Activated CD4-positive, CD25-positive, alpha-beta regulatory T cell (primary cell): Measurements from ENCODE around the gene KLK13.

ENCODE experiments used
- DNase-seq, 4 experiments: peaks; one replicate each; lab custom pipeline; 2025; lab: John Stamatoyannopoulos, UW

Gene KLK13

DNA sequence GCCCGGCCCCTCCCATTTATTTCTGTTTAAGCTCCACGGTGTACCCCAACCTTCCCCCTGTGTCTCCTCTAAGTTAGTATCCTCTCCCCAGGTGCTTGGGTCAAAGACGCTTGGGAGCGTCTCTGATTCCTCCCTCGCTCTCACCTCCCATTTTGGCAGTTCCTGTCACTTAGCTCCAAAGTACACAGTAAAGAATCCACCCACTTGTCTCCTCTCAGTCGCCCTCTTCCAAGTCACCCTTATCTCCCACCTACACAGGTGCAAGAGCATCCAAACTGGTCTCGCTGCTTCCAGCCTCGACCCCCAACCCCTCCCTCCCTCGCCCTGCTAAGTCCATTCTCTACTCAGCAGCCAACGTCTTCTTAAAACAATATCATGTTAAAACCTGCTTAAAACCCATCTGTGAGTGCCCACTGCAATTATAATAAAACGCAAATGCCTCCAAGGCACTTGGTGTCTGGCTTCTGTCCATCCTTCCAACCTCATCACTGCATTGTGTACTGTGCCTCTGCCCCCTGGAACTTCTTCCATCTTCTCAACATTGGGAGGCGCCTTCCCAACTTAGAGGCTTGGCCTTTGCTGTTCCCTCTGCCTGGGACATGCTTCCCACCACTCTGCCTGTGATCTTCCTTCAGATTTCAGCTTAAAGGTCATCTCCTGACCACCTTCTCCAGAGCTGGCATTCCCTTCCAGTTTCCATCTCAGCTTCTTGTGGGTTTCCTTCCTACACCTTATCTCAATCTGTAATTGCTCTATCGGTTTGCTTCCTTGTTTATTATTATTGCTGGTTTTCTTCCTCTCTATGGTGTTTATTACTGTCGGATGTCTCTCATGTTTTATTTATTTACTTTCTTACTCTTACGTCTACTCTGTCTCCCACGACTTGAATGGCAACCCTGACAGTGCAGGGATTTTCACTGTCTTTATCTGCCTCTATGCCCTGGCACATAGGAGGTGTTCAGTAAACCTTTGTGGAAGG, 27.3 kb upstream of the KLK13 start:
- no peak for DNase-seq

DNA sequence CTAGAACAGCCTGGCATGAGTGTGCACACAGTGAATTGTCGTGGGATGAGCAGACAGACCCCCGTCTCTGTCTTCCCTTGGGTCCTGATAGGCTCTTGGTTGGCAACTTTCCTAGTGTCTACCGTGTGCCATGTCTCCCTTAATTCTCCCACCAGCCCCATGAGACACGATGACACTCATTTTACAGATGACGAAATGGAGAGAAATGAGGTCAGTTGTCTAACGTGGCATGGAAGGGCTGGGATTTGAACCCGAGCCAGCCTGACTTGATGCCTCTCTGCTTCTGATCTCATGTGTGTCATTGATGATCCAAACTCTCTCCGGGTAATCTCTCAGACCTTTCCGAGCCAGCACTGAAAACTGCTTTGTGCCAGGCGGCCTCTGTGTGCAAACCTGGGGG, 26.2 kb upstream of the KLK13 start:
- DNase-seq: no peak

- DNase-seq: no peak
Observed at GRCh38 chr19:51090471-51090870, 25.6 kb upstream of the KLK13 start.

- DNase-seq: no peak
Observed at GRCh38 chr19:51089786-51090185, 24.9 kb upstream of the KLK13 start.

DNA sequence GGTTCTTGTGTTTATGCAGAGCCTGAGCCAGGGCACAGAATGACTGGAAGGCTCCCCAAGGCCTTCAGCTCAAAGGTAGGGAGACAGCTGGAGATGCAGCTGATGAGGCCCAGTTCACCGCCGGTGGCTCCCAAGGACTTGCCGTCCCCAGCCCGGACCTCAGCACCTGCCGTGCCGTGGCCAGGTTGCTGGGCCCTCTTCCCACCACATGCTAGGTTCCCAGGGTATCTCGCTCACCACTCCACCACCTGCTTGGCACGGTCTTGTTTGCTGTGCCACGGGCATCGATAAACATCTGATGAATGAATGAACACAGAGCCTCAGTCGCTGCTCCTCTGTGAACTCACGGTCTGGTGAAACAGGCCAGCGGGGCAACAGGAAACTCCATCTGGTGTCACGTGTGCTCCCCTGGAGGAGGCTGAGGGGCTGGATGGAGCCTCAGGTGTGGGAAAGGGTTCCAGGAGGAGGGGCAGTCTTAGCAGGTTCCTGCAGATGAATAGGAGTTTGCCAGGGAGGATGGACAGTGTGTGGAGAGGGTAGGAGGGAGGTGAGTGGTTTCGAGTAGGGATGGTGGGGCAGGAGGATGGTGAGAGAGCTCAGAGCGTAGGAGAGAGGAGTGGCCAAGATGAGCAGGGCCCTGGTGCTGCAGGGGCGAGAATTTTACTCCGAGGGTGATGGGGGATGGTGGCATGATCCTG, 21.4 kb upstream of the KLK13 start:
- DNase-seq: no peak

DNA sequence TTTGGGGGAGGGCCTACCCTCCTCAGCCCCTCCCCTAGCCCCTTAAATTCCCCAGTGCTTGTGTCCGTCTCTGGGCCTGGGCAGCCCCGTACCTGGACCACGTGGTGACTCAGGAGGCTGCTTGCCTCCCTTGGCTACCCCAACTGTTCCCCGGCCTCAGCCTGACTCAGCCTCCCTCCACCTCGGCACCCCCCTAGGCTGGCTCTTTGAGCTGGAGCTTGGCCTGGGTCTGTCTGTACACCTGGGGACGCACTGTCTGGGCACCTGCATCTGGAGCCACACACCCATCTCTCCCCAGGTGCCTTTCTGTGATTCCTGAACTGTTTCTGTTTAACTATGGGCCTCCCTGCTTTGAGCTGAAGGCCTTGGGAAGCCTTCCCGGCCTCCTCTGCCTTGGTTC, 19.6 kb upstream of the KLK13 start:
- DNase-seq: no peak

GRCh38 chr19:51083783-51084182, 18.9 kb upstream of the KLK13 start:
- DNase-seq: no peak

- DNase-seq: no peak
Observed at GRCh38 chr19:51083181-51083580, 18.3 kb upstream of the KLK13 start.

- no peak for DNase-seq
Observed at GRCh38 chr19:51082611-51083010, 17.7 kb upstream of the KLK13 start, which contains the start of gene KLK14. TSS of gene KLK14 (minus strand) at chr19:51082887. CDS start at chr19:51082614, 273 bp downstream.

DNA sequence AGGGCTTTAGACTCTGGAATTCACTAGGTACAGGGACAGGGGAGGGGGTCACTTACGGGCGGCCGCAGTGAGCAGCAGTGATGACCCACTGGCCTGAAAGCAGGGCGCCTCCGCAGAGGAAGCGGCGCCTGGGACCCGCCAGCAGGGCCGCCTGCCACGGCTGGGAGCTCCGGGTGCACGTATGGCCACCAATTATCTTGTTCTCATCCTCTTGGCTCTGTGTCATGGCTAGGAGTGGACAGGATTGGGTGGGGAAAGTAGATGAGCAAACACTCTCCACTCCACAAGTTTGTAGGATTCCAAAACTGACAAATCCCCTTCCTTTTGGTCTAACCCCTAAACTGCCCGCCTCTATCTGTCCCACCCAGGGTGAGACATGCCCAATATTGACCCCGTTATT, 16.6 kb upstream of the KLK13 start:
- DNase-seq: no peak

GRCh38 chr19:51079481-51080110, 14.7 kb upstream of the KLK13 start:
- no peak for DNase-seq

DNA sequence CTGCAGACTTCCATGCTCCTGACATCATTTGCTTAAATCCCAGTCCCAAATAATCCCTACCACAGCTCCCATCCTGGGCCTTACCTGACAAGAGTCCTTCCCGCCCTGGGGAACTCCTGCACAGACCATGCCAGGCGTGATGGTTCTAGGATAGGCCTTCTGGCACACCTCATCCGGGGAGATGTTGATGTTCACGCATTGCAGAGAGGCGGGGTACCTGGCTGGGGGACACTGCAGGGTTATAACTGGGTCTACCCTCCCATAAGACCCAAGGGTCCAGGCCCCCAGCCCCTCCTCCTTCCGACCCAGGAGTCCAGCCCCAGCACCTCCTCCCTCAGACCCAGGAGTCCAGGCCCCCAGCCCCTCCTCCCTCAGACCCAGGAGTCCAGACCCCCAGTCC, 13.8 kb upstream of the KLK13 start:
- DNase-seq: no peak

DNA sequence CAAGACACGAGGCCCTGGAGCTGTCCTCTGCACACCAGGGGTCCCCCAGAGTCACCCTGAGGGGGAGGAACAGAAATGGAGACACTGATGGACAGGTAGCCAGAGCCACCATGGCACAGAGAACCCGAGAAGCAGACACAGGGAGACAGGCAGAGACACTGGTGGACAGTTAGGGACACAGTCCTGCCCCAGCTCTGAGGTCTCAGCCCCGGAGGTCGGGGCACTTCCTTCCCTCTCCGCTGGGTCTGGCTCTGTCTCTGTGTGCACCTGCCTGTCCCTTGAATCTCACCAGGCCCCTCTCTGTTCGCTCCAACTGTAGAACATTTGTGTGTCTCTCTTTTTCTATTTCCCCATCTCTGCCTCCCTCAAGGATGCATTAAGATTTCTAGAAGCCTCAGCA, 13.2 kb upstream of the KLK13 start:
- no peak for DNase-seq

DNA sequence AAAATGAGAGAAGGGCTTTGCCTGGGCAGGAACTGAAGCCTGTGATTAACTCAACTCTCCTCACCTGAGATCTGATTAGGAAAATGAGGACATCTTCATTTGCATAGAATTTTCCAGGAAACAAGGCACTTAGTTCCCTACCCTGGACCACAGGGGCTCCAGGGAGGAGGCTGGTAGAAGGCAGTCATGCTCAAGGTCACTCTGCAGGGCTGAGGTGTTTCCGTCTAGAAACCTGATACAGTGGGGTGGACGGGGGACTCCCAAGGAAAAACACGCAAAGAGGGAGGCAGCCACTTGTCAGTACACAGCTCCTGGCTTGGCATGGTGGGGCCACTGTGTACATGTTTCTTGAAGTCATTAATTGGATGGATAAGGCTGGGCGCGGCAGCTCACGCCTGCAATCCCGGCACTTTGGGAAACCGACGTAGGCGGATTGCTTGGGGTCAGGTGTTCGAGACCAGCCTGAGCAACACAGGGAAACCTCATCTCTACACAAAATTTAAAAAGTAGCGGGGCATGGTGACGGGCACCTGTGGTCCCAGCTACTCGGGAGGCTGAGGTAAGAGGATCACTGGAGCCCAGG, 11.8 kb upstream of the KLK13 start:
- no peak for DNase-seq

- DNase-seq: no peak
Observed at GRCh38 chr19:51075998-51076397, 11.1 kb upstream of the KLK13 start.

DNA sequence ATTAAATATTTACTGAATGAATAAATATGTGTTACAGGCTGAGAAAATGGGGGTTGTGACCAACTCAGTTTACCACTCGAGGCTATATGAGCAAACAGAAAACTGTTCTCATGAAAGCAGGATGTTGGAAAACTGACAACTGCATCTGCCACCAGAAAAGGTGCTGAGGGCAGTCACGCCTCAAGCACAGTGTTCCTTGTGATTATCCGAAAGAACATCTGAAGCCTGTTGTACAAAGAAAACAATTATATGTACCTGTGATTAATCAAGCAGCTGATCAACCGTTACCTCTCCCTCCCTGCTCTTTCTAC, 6.2 kb upstream of the KLK13 start:
- DNase-seq: no peak

DNA sequence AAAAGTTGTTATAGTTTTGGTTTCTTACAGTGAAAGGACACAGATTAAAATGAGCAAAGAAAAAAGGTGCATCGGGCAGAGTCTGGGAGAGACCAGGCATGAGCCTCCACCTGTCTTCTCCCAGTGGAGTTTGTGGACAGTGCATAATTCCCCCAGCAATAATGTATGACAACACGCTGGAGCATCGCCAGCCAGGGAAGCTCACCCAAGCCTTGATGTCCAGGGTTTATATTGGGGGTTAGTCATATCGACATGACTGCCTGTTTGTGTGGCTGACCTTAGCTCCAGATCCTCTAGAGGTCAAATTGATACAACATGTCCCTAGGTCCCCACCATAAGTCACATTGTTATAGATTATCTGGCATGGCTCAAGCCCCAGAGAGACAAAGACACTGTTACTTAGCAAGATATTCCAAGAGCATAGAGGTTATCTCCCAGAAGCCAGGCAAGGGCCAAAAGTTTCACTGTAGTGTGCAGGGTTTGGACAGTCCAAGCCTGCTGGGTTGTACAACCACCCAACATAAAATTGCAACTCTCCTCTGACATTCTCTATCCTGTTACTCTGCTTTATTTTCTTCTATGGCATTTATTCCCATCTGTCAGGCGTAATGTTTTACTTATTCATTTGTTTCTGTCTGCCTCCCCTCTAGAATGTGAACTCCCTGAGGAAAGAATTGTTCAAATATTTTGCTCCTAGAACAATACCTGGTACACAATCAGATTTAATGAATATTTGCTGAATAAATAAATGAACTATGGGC, 5.6 kb upstream of the KLK13 start:
- DNase-seq: no peak

DNA sequence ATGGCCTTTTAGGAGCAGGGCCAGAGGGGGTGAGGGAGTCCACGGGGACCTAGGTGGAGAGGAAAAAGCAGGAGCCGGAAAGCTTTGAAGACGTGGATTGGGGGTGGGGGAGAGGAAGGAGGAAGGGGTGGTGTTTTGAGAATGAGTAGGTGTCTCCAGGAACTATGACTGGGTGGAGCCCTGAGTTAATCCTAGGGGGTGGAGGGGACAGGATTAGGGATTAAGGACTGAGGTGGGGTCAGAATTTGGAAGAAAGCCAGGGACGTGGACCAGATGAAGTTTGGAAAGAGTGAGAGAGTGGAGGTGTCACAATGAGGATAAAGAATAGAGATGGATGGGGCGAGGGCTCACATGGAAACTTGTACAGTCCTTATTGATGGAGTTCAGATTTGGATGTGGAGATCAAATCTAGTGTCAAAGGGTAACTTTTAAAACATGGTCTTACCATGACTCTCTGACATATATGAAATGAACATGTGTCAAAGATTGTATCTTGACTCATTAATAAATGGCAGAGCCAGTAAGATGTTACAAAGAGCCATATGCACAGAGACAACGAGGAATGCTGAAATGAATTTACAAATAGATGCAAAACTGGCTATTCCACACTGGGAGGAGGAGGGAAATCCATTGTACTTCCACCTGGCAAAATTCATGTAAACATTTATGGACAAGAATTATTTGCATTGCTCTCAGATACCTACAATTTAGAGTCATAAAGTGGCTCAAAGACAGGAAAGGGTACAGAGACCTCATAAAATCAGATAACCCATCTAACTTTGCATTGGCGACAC, 1.7 kb upstream of the KLK13 start:
- no peak for DNase-seq

- no peak for DNase-seq
Observed at GRCh38 chr19:51065221-51065960, 499 bp upstream of the KLK13 start.

DNA sequence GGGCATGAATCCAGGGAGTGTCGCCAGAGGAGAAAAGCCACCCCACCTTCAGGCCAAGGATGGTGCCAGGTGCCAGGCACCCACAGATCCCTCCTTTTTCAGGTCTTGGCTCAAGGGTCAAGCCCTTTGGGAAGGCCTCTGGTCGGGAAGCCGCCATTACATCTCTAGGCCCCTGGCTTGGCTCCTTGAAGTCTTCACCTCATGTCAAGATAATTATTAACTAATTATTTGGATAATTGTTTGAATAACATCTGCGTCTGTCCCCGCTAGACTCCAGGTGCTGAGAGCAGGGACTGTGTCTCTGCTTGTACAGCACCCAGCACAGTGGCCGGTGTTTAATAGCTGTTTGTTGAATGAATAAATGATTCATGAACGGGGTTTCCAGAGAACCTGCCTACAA, 1.2 kb downstream of the KLK13 start:
- DNase-seq: no peak
